HepG2 (cell line): ENCODE measurements around the gene GSTT2B. TPM values are rescaled to one million over a fixed set of nuclear protein-coding genes. Genes with fewer than 3 reads are reported as not detected.

ENCODE experiments used
- CHCHD3 ChIP-seq: sonication (generic); formaldehyde crosslinking; IDR thresholded peaks from 2 replicates; pipeline ENCODE4 v1.8.0; 2022; ENCODE audit warnings: mild to moderate bottlenecking, missing genetic modification reagents, moderate library complexity
- HOXD1 ChIP-seq: sonication (generic); formaldehyde crosslinking; IDR thresholded peaks from 2 replicates; pipeline ENCODE4 v1.5.0; 2020; ENCODE audit warnings: missing genetic modification reagents
- MEIS1 ChIP-seq: sonication (generic); formaldehyde crosslinking; IDR thresholded peaks from 2 replicates; pipeline ENCODE4 v1.9.0; 2021; ENCODE audit warnings: mild to moderate bottlenecking, missing genetic modification reagents, moderate library complexity, borderline replicate concordance
- ZFP90 ChIP-seq: sonication (generic); formaldehyde crosslinking; IDR thresholded peaks from 2 replicates; pipeline ENCODE4 v1.8.0; 2022; ENCODE audit warnings: missing genetic modification reagents, mild to moderate bottlenecking, inconsistent platforms, borderline replicate concordance
- ZNF326 ChIP-seq: sonication (generic); formaldehyde crosslinking; IDR thresholded peaks from 2 replicates; pipeline ENCODE4 v1.4.0; 2020; ENCODE audit warnings: missing genetic modification reagents, borderline replicate concordance
- ZNF619 ChIP-seq: sonication (generic); formaldehyde crosslinking; IDR thresholded peaks from 2 replicates; pipeline ENCODE4 v1.4.0; 2020; ENCODE audit warnings: mild to moderate bottlenecking, missing genetic modification reagents
- ZNF672 ChIP-seq: sonication (generic); formaldehyde crosslinking; IDR thresholded peaks from 2 replicates; pipeline ENCODE4 v1.8.1; 2022; ENCODE audit warnings: missing genetic modification reagents
- ZNF709 ChIP-seq: sonication (generic); formaldehyde crosslinking; IDR thresholded peaks from 2 replicates; pipeline ENCODE4 v1.5.0; 2020; ENCODE audit warnings: mild to moderate bottlenecking, missing genetic modification reagents
- ZNF781 ChIP-seq: sonication (generic); formaldehyde crosslinking; IDR thresholded peaks from 2 replicates; pipeline ENCODE4 v1.5.1; 2020; ENCODE audit warnings: borderline replicate concordance, mild to moderate bottlenecking, missing genetic modification reagents; ENCODE audit errors: not compliant biosample characterization
- ZSCAN31 ChIP-seq: sonication (generic); formaldehyde crosslinking; IDR thresholded peaks from 2 replicates; pipeline ENCODE4 v1.5.0; 2020; ENCODE audit warnings: low read depth, mild to moderate bottlenecking, missing genetic modification reagents
- polyA plus RNA-seq, 8 experiments: library from polyadenylated mRNA; depleted of rRNA in 3 of 8; stranded (reverse) in 7 of 8; unstranded in 1 of 8; fragments of >200 nt; fragmentation: Illumina TruSeq in 4 of 8; extraction: Trizol in 4 of 8; gene quantifications; 2 replicates each; pipeline versions ENCODE4 v1.2.1 to v1.2.3, GENCODE V29; 2011 to 2016; ENCODE audit warnings: low read depth in 4 of 8, missing spikeins in 1 of 8, mixed read lengths in 1 of 8; ENCODE audit not compliant: insufficient read depth in 1 of 8
- total RNA-seq, 5 experiments: library from RNA; depleted of rRNA; stranded (reverse); fragments of >200 nt; fragmentation: Illumina TruSeq; extraction: Trizol; gene quantifications; 2 replicates each; pipeline ENCODE4 v1.2.3, GENCODE V29; 2016; ENCODE audit warnings: low read depth in 1 of 5
- TF ChIP-seq, protein P1 (sequence below): sonication (generic); formaldehyde crosslinking; IDR thresholded peaks from 2 replicates; pipeline ENCODE4 v1.8.0; 2022; ENCODE audit warnings: low read depth, missing genetic modification reagents
- TF ChIP-seq, protein P2 (sequence below): sonication (generic); formaldehyde crosslinking; IDR thresholded peaks from 2 replicates; pipeline ENCODE4 v1.5.0; 2020; ENCODE audit warnings: mild to moderate bottlenecking, missing genetic modification reagents, moderate library complexity
- TF ChIP-seq, protein P3 (sequence below): sonication (generic); formaldehyde crosslinking; IDR thresholded peaks from 2 replicates; pipeline ENCODE4 v1.4.0; 2020; ENCODE audit warnings: missing genetic modification reagents, borderline replicate concordance
- TF ChIP-seq, protein P4 (sequence below): IDR thresholded peaks from 2 replicates; pipeline ENCODE4 v1.6.1; 2016; ENCODE audit warnings: missing biosample characterization, missing genetic modification reagents, low read depth

The GSTT2B gene
- total and polyA plus RNA-seq, 2 of the 13 experiments (the other 11 are each of a cell fraction or from before 2014, with no cell fraction given): 1.5 to 3.9 TPM

DNA sequence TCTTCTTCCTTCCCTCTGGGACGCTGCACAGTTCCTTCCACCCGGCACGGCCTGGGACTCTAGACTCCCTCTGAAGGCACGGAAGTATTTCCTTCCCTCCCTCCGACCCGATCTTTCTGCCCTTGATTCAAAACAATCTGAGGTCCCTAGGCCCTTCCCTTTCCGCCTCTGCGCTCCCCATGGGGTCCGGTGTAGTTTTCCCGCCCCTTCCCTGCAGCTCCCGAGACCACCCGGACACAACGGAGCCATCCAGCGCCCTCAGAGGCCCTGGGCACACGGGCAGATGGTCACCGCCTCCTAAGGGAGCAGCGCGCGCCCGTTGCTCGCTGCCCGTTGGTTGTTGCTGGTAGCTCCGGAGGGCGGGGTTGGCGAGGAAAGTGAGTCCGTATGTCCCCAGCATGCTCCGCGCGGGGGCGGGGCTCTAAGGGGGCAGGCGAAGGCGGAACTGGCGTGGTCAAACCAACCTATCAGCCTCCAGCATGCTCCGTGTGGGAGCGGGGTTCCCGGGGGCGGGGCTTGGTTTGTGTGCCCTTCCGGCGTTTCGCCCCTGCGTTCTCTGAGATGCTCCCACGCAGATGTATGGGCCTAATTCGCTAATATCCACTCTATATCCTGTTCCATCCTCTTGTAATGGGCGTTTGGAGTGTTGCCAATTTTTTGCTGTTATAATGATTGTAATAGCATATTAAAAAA lies 47.2 kb downstream of the GSTT2B start (continued):
- TF ChIP-seq ZSCAN31 (CRISPR knock-in tag): peak; percentile 82; the same call in 1 of the 2 replicates
- TF ChIP-seq ZNF781: peak; percentile 80
- TF ChIP-seq, protein P1, sequence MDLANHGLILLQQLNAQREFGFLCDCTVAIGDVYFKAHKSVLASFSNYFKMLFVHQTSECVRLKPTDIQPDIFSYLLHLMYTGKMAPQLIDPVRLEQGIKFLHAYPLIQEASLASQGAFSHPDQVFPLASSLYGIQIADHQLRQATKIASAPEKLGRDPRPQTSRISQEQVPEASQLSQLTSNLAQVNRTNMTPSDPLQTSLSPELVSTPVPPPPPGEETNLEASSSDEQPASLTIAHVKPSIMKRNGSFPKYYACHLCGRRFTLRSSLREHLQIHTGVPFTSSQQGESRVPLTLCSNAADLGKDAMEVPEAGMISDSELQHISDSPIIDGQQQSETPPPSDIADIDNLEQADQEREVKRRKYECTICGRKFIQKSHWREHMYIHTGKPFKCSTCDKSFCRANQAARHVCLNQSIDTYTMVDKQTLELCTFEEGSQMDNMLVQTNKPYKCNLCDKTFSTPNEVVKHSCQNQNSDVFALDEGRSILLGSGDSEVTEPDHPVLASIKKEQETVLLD: peak; percentile 81
- no peak for TF ChIP-seq MEIS1 (CRISPR knock-in tag)
- TF ChIP-seq ZNF326 (CRISPR knock-in tag): peak; percentile 91
- TF ChIP-seq ZNF672: no peak
- TF ChIP-seq HOXD1 (CRISPR knock-in tag): peak; percentile 69; the same call in 1 of the 2 replicates
- TF ChIP-seq ZNF619 (CRISPR knock-in tag): no peak; the same call in 1 of the 2 replicates
- TF ChIP-seq, protein P2, sequence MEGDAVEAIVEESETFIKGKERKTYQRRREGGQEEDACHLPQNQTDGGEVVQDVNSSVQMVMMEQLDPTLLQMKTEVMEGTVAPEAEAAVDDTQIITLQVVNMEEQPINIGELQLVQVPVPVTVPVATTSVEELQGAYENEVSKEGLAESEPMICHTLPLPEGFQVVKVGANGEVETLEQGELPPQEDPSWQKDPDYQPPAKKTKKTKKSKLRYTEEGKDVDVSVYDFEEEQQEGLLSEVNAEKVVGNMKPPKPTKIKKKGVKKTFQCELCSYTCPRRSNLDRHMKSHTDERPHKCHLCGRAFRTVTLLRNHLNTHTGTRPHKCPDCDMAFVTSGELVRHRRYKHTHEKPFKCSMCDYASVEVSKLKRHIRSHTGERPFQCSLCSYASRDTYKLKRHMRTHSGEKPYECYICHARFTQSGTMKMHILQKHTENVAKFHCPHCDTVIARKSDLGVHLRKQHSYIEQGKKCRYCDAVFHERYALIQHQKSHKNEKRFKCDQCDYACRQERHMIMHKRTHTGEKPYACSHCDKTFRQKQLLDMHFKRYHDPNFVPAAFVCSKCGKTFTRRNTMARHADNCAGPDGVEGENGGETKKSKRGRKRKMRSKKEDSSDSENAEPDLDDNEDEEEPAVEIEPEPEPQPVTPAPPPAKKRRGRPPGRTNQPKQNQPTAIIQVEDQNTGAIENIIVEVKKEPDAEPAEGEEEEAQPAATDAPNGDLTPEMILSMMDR (CRISPR knock-in tag): no peak; the same call in 1 of the 2 replicates
- peak; percentile 49; the same call in 1 of the 2 replicates for TF ChIP-seq ZFP90 (CRISPR knock-in tag)
- peak; percentile 77; the same call in 1 of the 2 replicates for TF ChIP-seq ZNF709
- TF ChIP-seq, protein P3, sequence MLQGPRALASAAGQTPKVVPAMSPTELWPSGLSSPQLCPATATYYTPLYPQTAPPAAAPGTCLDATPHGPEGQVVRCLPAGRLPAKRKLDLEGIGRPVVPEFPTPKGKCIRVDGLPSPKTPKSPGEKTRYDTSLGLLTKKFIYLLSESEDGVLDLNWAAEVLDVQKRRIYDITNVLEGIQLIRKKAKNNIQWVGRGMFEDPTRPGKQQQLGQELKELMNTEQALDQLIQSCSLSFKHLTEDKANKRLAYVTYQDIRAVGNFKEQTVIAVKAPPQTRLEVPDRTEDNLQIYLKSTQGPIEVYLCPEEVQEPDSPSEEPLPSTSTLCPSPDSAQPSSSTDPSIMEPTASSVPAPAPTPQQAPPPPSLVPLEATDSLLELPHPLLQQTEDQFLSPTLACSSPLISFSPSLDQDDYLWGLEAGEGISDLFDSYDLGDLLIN (CRISPR knock-in tag): peak; percentile 75
- TF ChIP-seq, protein P4, sequence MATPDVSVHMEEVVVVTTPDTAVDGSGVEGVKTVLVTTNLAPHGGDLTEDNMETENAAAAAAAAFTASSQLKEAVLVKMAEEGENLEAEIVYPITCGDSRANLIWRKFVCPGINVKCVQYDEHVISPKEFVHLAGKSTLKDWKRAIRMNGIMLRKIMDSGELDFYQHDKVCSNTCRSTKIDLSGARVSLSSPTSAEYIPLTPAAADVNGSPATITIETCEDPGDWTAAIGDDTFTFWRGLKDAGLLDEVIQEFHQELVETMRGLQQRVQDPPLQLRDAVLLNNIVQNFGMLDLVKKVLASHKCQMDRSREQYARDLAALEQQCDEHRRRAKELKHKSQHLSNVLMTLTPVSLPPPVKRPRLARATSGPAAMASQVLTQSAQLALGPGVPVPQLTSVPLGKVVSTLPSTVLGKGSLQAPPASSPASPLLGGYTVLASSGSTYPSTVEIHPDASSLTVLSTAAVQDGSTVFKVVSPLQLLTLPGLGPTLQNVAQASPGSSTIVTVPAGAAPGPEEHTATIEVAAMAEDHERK: no peak
- TF ChIP-seq CHCHD3 (CRISPR knock-in tag): no peak
